ENCODE data around the gene SNTB2. TPM values are rescaled to one million over a fixed set of nuclear protein-coding genes. Genes with fewer than 3 reads are reported as not detected.

SNTB2 gene
- polyA plus RNA-seq, 1 donor: 13.9 TPM

DNA sequence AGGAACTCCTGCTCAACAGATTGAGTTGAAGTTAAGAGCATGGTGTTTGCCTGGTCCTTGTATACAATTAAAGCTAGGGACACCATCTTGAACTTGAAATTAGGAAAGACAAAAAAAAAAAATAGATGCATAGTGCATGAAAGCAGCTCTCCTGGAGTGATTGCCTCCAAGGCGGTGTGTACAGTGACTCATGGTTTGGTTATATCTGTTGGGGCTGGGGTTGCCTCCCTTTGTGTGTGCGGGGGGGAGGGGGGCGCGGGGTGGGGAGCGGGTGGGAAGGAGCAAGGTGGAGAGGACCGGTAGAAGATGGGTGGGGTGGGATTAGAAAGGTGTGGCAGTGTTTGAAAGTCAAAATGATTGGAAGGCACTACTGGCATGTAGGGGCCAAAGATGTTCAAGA, 161.3 kb downstream of the SNTB2 start:
- no peak for DNase-seq

DNA sequence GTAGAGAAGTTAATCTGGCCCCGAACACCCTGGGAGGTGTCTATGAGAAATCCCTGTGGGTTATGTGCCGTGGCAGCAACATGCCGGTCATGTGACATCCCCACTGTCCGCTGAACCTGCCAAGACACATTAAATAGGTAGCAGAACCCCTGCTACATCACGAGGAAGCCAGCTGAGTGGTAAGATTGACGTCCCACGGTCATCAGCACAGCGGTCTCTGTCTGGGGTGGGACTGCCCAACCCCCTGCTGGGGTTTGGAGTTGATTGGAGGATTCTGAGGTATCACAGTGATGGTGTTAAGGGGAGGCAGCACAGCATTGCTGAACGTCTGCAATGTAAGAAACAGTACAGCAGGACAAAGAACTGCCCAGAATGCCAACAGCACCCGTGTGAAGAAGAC, 162.6 kb downstream of the SNTB2 start:
- DNase-seq: no peak

DNA sequence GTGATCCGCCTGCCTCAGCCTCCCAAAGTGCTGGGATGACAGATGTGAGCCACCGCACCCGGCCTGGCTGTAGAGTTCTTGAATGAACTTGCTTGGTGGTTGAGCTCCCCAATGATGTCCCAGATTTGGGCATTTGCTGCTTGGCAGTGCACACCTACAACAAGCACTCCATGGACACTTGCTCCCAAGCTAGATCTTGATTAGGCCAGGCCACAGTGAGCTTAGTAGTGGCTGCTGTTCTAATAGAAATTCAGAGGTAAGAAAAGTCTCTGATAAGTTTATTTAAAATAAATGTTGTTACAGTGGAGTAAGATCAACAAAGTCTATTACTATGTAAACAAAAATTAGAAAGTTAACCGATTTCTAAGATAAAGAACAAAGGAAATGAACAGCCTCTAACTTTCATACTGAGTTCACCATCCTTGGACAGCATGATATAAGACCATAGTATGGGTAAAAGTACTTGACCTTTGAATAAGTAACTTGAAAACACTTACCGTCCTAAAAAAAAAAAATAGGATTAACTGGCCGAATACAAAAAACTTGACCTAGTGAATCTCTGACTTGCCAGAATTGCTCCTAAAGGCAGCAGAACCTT, 163.7 kb downstream of the SNTB2 start:
- no peak for DNase-seq

DNA sequence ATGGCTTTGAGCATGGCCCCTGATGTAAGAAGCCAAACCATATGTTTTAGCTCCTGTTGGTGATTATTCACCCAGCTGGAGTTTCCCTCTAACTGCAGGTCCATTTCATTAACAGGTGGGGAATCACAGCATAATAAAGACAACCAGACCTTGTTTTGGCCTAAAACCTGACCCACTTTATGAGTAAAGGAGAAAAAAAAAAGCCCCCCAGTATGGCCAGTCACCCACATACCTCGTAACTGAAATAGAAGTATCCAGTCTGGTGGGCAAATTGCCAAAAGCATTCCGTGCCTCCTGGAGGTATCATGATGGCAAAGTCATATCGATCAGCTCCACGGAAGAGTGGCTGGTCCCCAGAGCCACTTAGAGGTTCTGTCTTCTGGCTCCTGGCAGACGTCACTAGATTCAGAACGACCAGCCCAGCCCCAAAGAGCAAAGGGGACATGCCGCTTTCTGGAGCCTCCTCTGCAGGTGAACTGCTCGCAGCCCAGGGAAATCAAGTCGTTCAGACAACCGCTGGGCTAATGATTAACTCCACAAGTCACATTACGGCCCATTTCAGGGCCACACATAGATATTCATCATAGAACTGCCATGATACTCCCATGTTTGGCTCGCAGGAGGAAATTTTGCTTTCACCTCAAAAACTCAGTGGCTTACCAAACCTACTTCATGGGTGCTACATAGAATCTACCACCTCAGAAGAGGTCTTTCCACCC, 164.5 kb downstream of the SNTB2 start, which contains the start of gene TMED6:
Gene TMED6 (minus strand): TSS at position 478 of the 719 bp plus-strand sequence. CDS start 33 bp downstream, at position 445.
- DNase-seq: no peak

Other genes with a start within 250 kb of the SNTB2 start
- gene HAS3, start 81.5 kb upstream of the SNTB2 start, polyA plus RNA-seq (ENCODE audit: insufficient read length): 2.6 TPM
- gene CHTF8, start 54.6 kb upstream of the SNTB2 start, polyA plus RNA-seq (ENCODE audit: insufficient read length): 66.4 TPM
- 37.2 TPM for gene UTP4, start 54.5 kb upstream of the SNTB2 start, polyA plus RNA-seq (ENCODE audit: insufficient read length)
- gene VPS4A, start 124.2 kb downstream of the SNTB2 start, polyA plus RNA-seq (ENCODE audit: insufficient read length): 41.0 TPM
- gene PDF, start 143.4 kb downstream of the SNTB2 start, polyA plus RNA-seq (ENCODE audit: insufficient read length): 5.8 TPM
- gene COG8, start 152.4 kb downstream of the SNTB2 start, polyA plus RNA-seq (ENCODE audit: insufficient read length): 27.1 TPM
- gene NIP7, start 152.6 kb downstream of the SNTB2 start, polyA plus RNA-seq (ENCODE audit: insufficient read length): 16.7 TPM
- 1.5 TPM for gene TMED6, start 164.6 kb downstream of the SNTB2 start, polyA plus RNA-seq (ENCODE audit: insufficient read length)
- gene TERF2, start 198.8 kb downstream of the SNTB2 start, polyA plus RNA-seq (ENCODE audit: insufficient read length): 36.1 TPM
- 66.5 TPM for gene CYB5B, start 237.5 kb downstream of the SNTB2 start, polyA plus RNA-seq (ENCODE audit: insufficient read length)

All from hindlimb muscle (tissue), 1 donor.